Fibroblast of pulmonary artery (primary cell): ENCODE data around the gene EHBP1L1.
A peak's percentile ranks its signal among the peaks of the same experiment; 100 is the strongest.

Source experiments
- DNase-seq: peaks from one replicate; pipeline ENCODE4 v3.0.0-alpha.2; 2010; ENCODE audit warnings: low read depth
- H3K4me3 ChIP-seq: replicated peaks from 2 replicates; pipeline ENCODE4 v1.5.1; 2011; ENCODE audit warnings: low read depth, mild to moderate bottlenecking, control low read depth, low read length, moderate library complexity
- CTCF ChIP-seq: IDR thresholded peaks from 2 replicates; pipeline ENCODE4 v1.5.1; 2011; ENCODE audit warnings: mild to moderate bottlenecking, control low read depth, low read length, inconsistent platforms; ENCODE audit errors: missing control alignments

The EHBP1L1 gene

GRCh38 chr11:65591939-65592857 lies 16.3 kb downstream of the EHBP1L1 start:
- no peak overlapping the region for H3K4me3 ChIP-seq
- no peak for DNase-seq
- TF ChIP-seq CTCF = no peak

GRCh38 chr11:65592858-65593517 lies 17.1 kb downstream of the EHBP1L1 start:
- DNase-seq = no peak

GRCh38 chr11:65593518-65594414 lies 17.9 kb downstream of the EHBP1L1 start:
- DNase-seq = peak; percentile 41
- no peak overlapping the region for H3K4me3 ChIP-seq
- peak; percentile 73 for TF ChIP-seq CTCF

More at GRCh38 chr11:65592858-65593517, 17.1 kb downstream of the EHBP1L1 start:
- no peak overlapping the region for H3K4me3 ChIP-seq
- no peak for TF ChIP-seq CTCF

- no peak overlapping the region for H3K4me3 ChIP-seq
- no peak for TF ChIP-seq CTCF
- DNase-seq = no peak
These were observed 19.3 kb downstream of the EHBP1L1 start for GRCh38 chr11:65595131-65595530.

- no peak within 1 kb of the TSS for H3K4me3 ChIP-seq
- TF ChIP-seq CTCF = no peak
- no peak for DNase-seq
These were observed 19.9 kb downstream of the EHBP1L1 start, which contains the start of gene KCNK7 for GRCh38 chr11:65595543-65596281. KCNK7 (minus strand) TSS chr11:65595800; CDS start chr11:65595772, 28 bp downstream.

GRCh38 chr11:65596520-65596919 lies 20.7 kb downstream of the EHBP1L1 start:
- TF ChIP-seq CTCF = no peak
- H3K4me3 ChIP-seq = no peak overlapping the region
- DNase-seq = no peak
